Measurements from ENCODE around the gene UBAP2L. TPM values are rescaled to one million over a fixed set of nuclear protein-coding genes. Genes with fewer than 3 reads are reported as not detected.

Gene UBAP2L
- total and polyA plus RNA-seq, 2 donors (not counting 1 experiment from before 2014, with no cell fraction given) = 147 to 218 TPM

DNA sequence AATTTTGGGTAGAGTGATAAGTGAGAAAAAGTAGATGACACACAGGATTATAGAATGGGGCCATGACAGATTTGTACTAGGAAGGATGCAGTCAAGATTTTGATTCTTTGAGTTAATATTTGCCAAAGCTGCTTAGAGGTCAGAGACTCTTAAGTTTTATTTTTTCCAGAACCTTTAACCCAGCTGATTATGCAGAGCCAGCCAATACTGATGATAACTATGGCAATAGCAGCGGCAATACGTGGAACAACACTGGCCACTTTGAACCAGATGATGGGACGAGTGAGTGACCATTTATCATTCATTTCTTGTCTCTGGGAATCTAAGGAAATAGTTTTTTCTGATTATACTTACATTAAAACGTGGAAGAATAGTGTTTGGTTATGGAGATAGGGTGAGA lies 16.1 kb downstream of the UBAP2L start:
- Mint-ChIP-seq H3K4me1 (peaks cover 7% of the 10 kb centered on the region), H3K9me3 (ENCODE audit: insufficient read depth) (no peaks in the 10 kb centered on the region), H3K4me3 (no peak overlapping the region), H3K27ac (no peak overlapping the region), H3K27me3 (no peaks in the 10 kb centered on the region)
- WGBS (ENCODE audit: insufficient coverage) = no CpG with 5 or more reads among the region's 4 CpGs
- Histone ChIP-seq H3K79me2 (ENCODE audit: control insufficient read depth, insufficient read depth, low read length) (peaks cover 62% of the 10 kb centered on the region), H3K27me3 (replicated peaks in 1 of 4; ENCODE audit: control extremely low read depth in 1 of 4, control insufficient read depth in 3 of 4, insufficient read depth in 4 of 4, low read length in 3 of 4) (no peaks in the 10 kb centered on the region), H3K4me1 (ENCODE audit: control insufficient read depth in 2 of 2, insufficient read depth in 2 of 2, low read length in 2 of 2) (no peaks in the 10 kb centered on the region), H3K36me3 (replicated peaks in 1 of 2; ENCODE audit: control extremely low read depth in 1 of 2, control insufficient read depth in 1 of 2, extremely low read depth in 1 of 2, insufficient read depth in 2 of 2, low read length in 1 of 2) (peaks cover 16 to 78% of the 10 kb centered on the region in 2 experiments), H3K4me2 (replicated peaks; ENCODE audit: low read depth, low read length, poor library complexity, severe bottlenecking) (no peak overlapping the region), H3K9ac (ENCODE audit: low read length) (no peak overlapping the region), H3K27ac (ENCODE audit: low read length in 2 of 2) (no peak overlapping the region), H4K20me1 (ENCODE audit: control insufficient read depth, insufficient read depth, low read length, poor library complexity, severe bottlenecking) (peaks cover 42% of the 10 kb centered on the region), H3K4me3 (ENCODE audit: control extremely low read depth in 1 of 5, extremely low read depth in 1 of 5, insufficient read depth in 1 of 5, low read depth in 2 of 5, low read length in 4 of 5) (no peak overlapping the region), H2AFZ (ENCODE audit: insufficient read depth, low read depth, low read length, poor library complexity, severe bottlenecking) (no peak overlapping the region), H3K9me3 (ENCODE audit: control extremely low read depth in 1 of 3, control insufficient read depth in 2 of 3, insufficient read depth in 1 of 3, low read length in 2 of 3) (no peaks in the 10 kb centered on the region)
- ATAC-seq (ENCODE audit: low read depth) (no peak), DNase-seq (no peak)
- TF ChIP-seq, protein P1, sequence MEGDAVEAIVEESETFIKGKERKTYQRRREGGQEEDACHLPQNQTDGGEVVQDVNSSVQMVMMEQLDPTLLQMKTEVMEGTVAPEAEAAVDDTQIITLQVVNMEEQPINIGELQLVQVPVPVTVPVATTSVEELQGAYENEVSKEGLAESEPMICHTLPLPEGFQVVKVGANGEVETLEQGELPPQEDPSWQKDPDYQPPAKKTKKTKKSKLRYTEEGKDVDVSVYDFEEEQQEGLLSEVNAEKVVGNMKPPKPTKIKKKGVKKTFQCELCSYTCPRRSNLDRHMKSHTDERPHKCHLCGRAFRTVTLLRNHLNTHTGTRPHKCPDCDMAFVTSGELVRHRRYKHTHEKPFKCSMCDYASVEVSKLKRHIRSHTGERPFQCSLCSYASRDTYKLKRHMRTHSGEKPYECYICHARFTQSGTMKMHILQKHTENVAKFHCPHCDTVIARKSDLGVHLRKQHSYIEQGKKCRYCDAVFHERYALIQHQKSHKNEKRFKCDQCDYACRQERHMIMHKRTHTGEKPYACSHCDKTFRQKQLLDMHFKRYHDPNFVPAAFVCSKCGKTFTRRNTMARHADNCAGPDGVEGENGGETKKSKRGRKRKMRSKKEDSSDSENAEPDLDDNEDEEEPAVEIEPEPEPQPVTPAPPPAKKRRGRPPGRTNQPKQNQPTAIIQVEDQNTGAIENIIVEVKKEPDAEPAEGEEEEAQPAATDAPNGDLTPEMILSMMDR (IDR thresholded peaks at IDR 0.05) = no peak
- TF ChIP-seq EZH2 (IDR thresholded peaks at IDR 0.05; ENCODE audit: borderline replicate concordance, insufficient read depth, low read depth, low read length, poor library complexity, severe bottlenecking) = no peak
- ChIA-PET POLR2A (no interaction called here), CTCF (no interaction called here)
- intact Hi-C loops (cut with micrococcal nuclease) = no loop called here

DNA sequence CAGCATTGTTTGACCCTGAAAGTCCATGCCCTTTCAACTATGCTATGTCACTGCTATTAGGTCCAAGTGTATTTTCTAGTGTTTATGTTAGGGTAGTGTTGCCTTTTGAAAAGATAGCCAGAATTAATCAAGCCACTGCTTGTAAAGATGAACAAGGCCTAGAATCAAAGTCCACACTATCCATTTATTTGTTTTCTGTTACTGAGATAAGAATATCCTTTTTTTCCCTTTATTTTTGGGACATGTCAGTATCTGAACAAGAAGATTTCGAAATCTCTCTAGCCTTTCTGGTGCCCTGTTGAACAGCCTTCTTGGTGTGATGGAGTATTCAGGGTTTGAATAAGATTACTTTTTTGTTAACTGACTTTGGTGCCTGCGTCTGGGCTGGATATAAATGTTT lies 16.7 kb downstream of the UBAP2L start:
- Mint-ChIP-seq H3K9me3 (ENCODE audit: insufficient read depth) (no peaks in the 10 kb centered on the region), H3K27ac (no peak overlapping the region), H3K4me3 (no peak overlapping the region), H3K4me1 (peaks cover 7% of the 10 kb centered on the region), H3K27me3 (no peaks in the 10 kb centered on the region)
- no peak for TF ChIP-seq EZH2 (IDR thresholded peaks at IDR 0.05; ENCODE audit: borderline replicate concordance, insufficient read depth, low read depth, low read length, poor library complexity, severe bottlenecking)
- DNase-seq = no peak
- H4K20me1 ChIP-seq (ENCODE audit: control insufficient read depth, insufficient read depth, low read length, poor library complexity, severe bottlenecking) = peaks cover 43% of the 10 kb centered on the region
- H2AFZ ChIP-seq (ENCODE audit: insufficient read depth, low read depth, low read length, poor library complexity, severe bottlenecking) = no peak overlapping the region
- H3K36me3 ChIP-seq (replicated peaks in 1 of 2; ENCODE audit: control extremely low read depth in 1 of 2, control insufficient read depth in 1 of 2, extremely low read depth in 1 of 2, insufficient read depth in 2 of 2, low read length in 1 of 2) = peaks cover 16 to 80% of the 10 kb centered on the region in 2 experiments
- H3K27me3 ChIP-seq (replicated peaks in 1 of 4; ENCODE audit: control extremely low read depth in 1 of 4, control insufficient read depth in 3 of 4, insufficient read depth in 4 of 4, low read length in 3 of 4) = no peaks in the 10 kb centered on the region
- CTCF ChIA-PET = no interaction called here
- POLR2A ChIA-PET = no interaction called here
- no peak overlapping the region for H3K9ac ChIP-seq (ENCODE audit: low read length)
- H3K4me2 ChIP-seq (replicated peaks; ENCODE audit: low read depth, low read length, poor library complexity, severe bottlenecking) = no peak overlapping the region
- H3K4me1 ChIP-seq (ENCODE audit: control insufficient read depth in 2 of 2, insufficient read depth in 2 of 2, low read length in 2 of 2) = no peaks in the 10 kb centered on the region
- intact Hi-C loops (cut with micrococcal nuclease) = no loop called here
- peaks cover 56% of the 10 kb centered on the region for H3K79me2 ChIP-seq (ENCODE audit: control insufficient read depth, insufficient read depth, low read length)
- H3K27ac ChIP-seq (ENCODE audit: low read length in 2 of 2) = no peak overlapping the region
- H3K9me3 ChIP-seq (ENCODE audit: control extremely low read depth in 1 of 3, control insufficient read depth in 2 of 3, insufficient read depth in 1 of 3, low read length in 2 of 3) = no peaks in the 10 kb centered on the region
- no peak for ATAC-seq (ENCODE audit: low read depth)
- 86% methylated on average over 1 of the region's 2 CpGs for WGBS (ENCODE audit: insufficient coverage)
- no peak overlapping the region for H3K4me3 ChIP-seq (ENCODE audit: control extremely low read depth in 1 of 5, extremely low read depth in 1 of 5, insufficient read depth in 1 of 5, low read depth in 2 of 5, low read length in 4 of 5)
